H1 (cell line): ENCODE data around the gene SNX19. TPM values are rescaled to one million over a fixed set of nuclear protein-coding genes. Genes with fewer than 3 reads are reported as not detected.

Experiments used
- CTCF ChIA-PET: fragments of 300-600 bp; sonication (Branson Sonifier 250); formaldehyde crosslinking; loops from one replicate; lab custom pipeline; 2021; ENCODE audit not compliant: partially characterized antibody; lab: Charles Lee
- POLR2A ChIA-PET: fragments of 300-600 bp; sonication (Branson Sonifier 250); formaldehyde crosslinking; loops from one replicate; lab custom pipeline; 2021; ENCODE audit warnings: inconsistent platforms; ENCODE audit not compliant: partially characterized antibody; lab: Charles Lee
- DNase-seq, 2 experiments: peaks; one replicate each; pipeline versions ENCODE4 v3.0.0 to v3.0.0-alpha.2; 2010 to 2022; ENCODE audit warnings: low spot score in 2 of 2, low read depth in 1 of 2, mixed read lengths in 1 of 2
- FAIRE-seq: peaks from 2 replicates; lab custom pipeline; 2011; peaks lifted over from hg19 to GRCh38; lab: Jason Lieb, UNC
- H2AFZ ChIP-seq: 2 replicates; pipeline ENCODE4 v1.8.1; 2012; ENCODE audit warnings: low read length, inconsistent platforms
- H2AK5ac ChIP-seq: 2 replicates; pipeline ENCODE4 v1.6.1; 2013; ENCODE audit warnings: low read depth, low read length
- H2BK120ac ChIP-seq: replicated peaks from 2 replicates; pipeline ENCODE3; 2013; ENCODE audit warnings: low read depth, low read length, inconsistent platforms
- H2BK12ac ChIP-seq: 2 replicates; pipeline ENCODE4 v1.6.1; 2013; ENCODE audit warnings: low read depth, low read length
- H2BK15ac ChIP-seq: 2 replicates; pipeline ENCODE4 v1.6.1; 2013; ENCODE audit warnings: low read length
- H2BK20ac ChIP-seq: 2 replicates; pipeline ENCODE4 v1.6.1; 2013; ENCODE audit warnings: low read length
- H2BK5ac ChIP-seq: 2 replicates; pipeline ENCODE4 v1.6.1; 2013; ENCODE audit warnings: low read depth, low read length
- H3K14ac ChIP-seq: 2 replicates; pipeline ENCODE4 v1.6.1; 2013; ENCODE audit warnings: inconsistent platforms; ENCODE audit not compliant: insufficient read length
- H3K18ac ChIP-seq: 2 replicates; pipeline ENCODE4 v1.6.1; 2013; ENCODE audit warnings: low read length; ENCODE audit errors: extremely low read depth
- H3K23ac ChIP-seq: 2 replicates; pipeline ENCODE4 v1.6.1; 2013; ENCODE audit warnings: inconsistent platforms; ENCODE audit not compliant: insufficient read length
- H3K23me2 ChIP-seq: 2 replicates; pipeline ENCODE4 v1.6.1; 2013; ENCODE audit warnings: low read depth, low read length
- H3K27ac ChIP-seq: 2 replicates; pipeline ENCODE4 v1.6.1; 2011; ENCODE audit warnings: low read depth, low read length, inconsistent platforms
- H3K27me3 ChIP-seq, 4 experiments: replicated peaks in 1 of 4; 1 replicate in 1 of 4; 2 replicates in 3 of 4; pipeline versions ENCODE4 v1.6.1 to v1.8.1; 2011 to 2013; ENCODE audit warnings: low read length in 3 of 4, mild to moderate bottlenecking in 3 of 4, inconsistent platforms in 2 of 4, mixed read lengths in 2 of 4, moderate library complexity in 1 of 4; ENCODE audit not compliant: control insufficient read depth in 3 of 4, insufficient read depth in 3 of 4; ENCODE audit errors: extremely low read depth in 1 of 4
- H3K36me3 ChIP-seq, 4 experiments: 2 replicates each; pipeline versions ENCODE4 v1.6.1 to v1.8.1; 2011 to 2013; ENCODE audit warnings: mild to moderate bottlenecking in 4 of 4, low read length in 3 of 4, moderate library complexity in 2 of 4, control low read depth in 1 of 4, inconsistent platforms in 1 of 4; ENCODE audit not compliant: insufficient read depth in 4 of 4, control insufficient read depth in 2 of 4
- H3K4ac ChIP-seq: replicated peaks from 2 replicates; pipeline ENCODE3; 2013; ENCODE audit warnings: low read length, low read depth, mixed read lengths, inconsistent platforms; ENCODE audit not compliant: insufficient read length
- H3K4me1 ChIP-seq, 4 experiments: replicated peaks in 1 of 4; 1 replicate in 1 of 4; 2 replicates in 3 of 4; pipeline versions ENCODE4 v1.6.1 to v1.8.1; 2011 to 2013; ENCODE audit warnings: low read length in 3 of 4, inconsistent platforms in 2 of 4, mixed read lengths in 1 of 4; ENCODE audit not compliant: insufficient read depth in 4 of 4, control insufficient read depth in 3 of 4
- H3K4me2 ChIP-seq, 2 experiments: 2 replicates each; pipeline versions ENCODE4 v1.6.1 to v1.8.1; 2011 to 2013; ENCODE audit warnings: low read depth in 2 of 2, low read length in 2 of 2, control low read depth in 1 of 2, inconsistent platforms in 1 of 2, mild to moderate bottlenecking in 1 of 2; ENCODE audit not compliant: insufficient read depth in 1 of 2
- H3K4me3 ChIP-seq, 4 experiments: fragments of 200-600, 300-600 bp in 1 of 4; sonication (generic), shearing (Covaris generic), sonication (Bioruptor Twin) in 1 of 4; 2 replicates each; pipeline versions ENCODE4 v1.5.1 to v1.8.1; 2011 to 2016; ENCODE audit warnings: low read length in 4 of 4, low read depth in 3 of 4, control low read depth in 2 of 4, inconsistent platforms in 2 of 4, mild to moderate bottlenecking in 2 of 4, mixed read lengths in 1 of 4, moderate library complexity in 1 of 4; ENCODE audit not compliant: insufficient read depth in 2 of 4; ENCODE audit errors: extremely low read depth in 1 of 4
- H3K56ac ChIP-seq: replicated peaks from 2 replicates; pipeline ENCODE3; 2013; ENCODE audit warnings: low read depth, mild to moderate bottlenecking, mixed read lengths, low read length, inconsistent platforms; ENCODE audit not compliant: insufficient read length
- H3K79me1 ChIP-seq: 2 replicates; pipeline ENCODE4 v1.6.1; 2013; ENCODE audit warnings: low read depth, low read length, control low read depth
- H3K79me2 ChIP-seq, 2 experiments: 2 replicates each; pipeline versions ENCODE4 v1.6.1 to v1.8.1; 2012 to 2013; ENCODE audit warnings: low read length in 2 of 2, mild to moderate bottlenecking in 2 of 2, inconsistent platforms in 1 of 2; ENCODE audit not compliant: insufficient read depth in 2 of 2, control insufficient read depth in 1 of 2
- H3K9ac ChIP-seq, 4 experiments: replicated peaks in 1 of 4; 1 replicate in 1 of 4; 2 replicates in 3 of 4; pipeline versions ENCODE4 v1.6.1 to v1.8.1; 2011 to 2013; ENCODE audit warnings: low read depth in 3 of 4, low read length in 3 of 4, control low read depth in 2 of 4, mild to moderate bottlenecking in 2 of 4, moderate library complexity in 2 of 4, inconsistent platforms in 1 of 4; ENCODE audit errors: extremely low read depth in 1 of 4
- H3K9me3 ChIP-seq, 2 experiments: 2 replicates each; pipeline versions ENCODE4 v1.6.1 to v1.8.1; 2012 to 2013; ENCODE audit warnings: mild to moderate bottlenecking in 2 of 2, moderate library complexity in 2 of 2, control low read depth in 1 of 2, inconsistent platforms in 1 of 2, low read depth in 1 of 2, low read length in 1 of 2, mixed read lengths in 1 of 2; ENCODE audit not compliant: insufficient read depth in 2 of 2
- H4K20me1 ChIP-seq, 2 experiments: replicated peaks in 1 of 2; 2 replicates each; pipeline versions ENCODE3 to v1.8.1; 2011 to 2013; ENCODE audit warnings: inconsistent platforms in 2 of 2, low read length in 2 of 2, mild to moderate bottlenecking in 1 of 2; ENCODE audit not compliant: insufficient read depth in 2 of 2, control insufficient read depth in 1 of 2
- H4K5ac ChIP-seq: 2 replicates; pipeline ENCODE4 v1.6.1; 2013; ENCODE audit warnings: low read length, low read depth, mixed read lengths, inconsistent platforms; ENCODE audit not compliant: insufficient read length
- H4K8ac ChIP-seq: 2 replicates; pipeline ENCODE4 v1.8.0; 2013; ENCODE audit warnings: mild to moderate bottlenecking, moderate library complexity, low read length, inconsistent platforms; ENCODE audit not compliant: insufficient read depth; ENCODE audit errors: extremely low read depth
- H4K91ac ChIP-seq: replicated peaks from 2 replicates; pipeline ENCODE3; 2013; ENCODE audit warnings: low read length, mixed read lengths, inconsistent platforms; ENCODE audit not compliant: insufficient read length
- CBX5 ChIP-seq: fragments of 300-800, 300-1000 bp; sonication (generic); IDR thresholded peaks from 2 replicates; pipeline ENCODE4 v1.7.1; 2016; ENCODE audit warnings: antibody characterized with exemption, low read length, low read depth
- HDAC6 ChIP-seq: IDR thresholded peaks from one replicate; pipeline ENCODE4 v1.7.1; 2012; ENCODE audit warnings: low read depth, mild to moderate bottlenecking, inconsistent platforms, low read length, moderate library complexity
- JUN ChIP-seq: IDR thresholded peaks from 2 replicates; pipeline ENCODE4 v1.6.1; 2011; ENCODE audit warnings: low read depth, mild to moderate bottlenecking, improper control_type of control experiment, low read length
- JUND ChIP-seq: IDR thresholded peaks from 2 replicates; pipeline ENCODE4 v1.6.1; 2011; ENCODE audit warnings: mild to moderate bottlenecking, improper control_type of control experiment, low read length
- NRF1 ChIP-seq: IDR thresholded peaks from 2 replicates; pipeline ENCODE4 v1.6.1; 2011; ENCODE audit warnings: mild to moderate bottlenecking, low read depth, low read length, improper control_type of control experiment
- SP2 ChIP-seq: IDR thresholded peaks from 2 replicates; pipeline ENCODE4 v1.6.1; 2012; ENCODE audit warnings: mild to moderate bottlenecking, low read length, inconsistent platforms
- SUZ12 ChIP-seq: fragments of 200-600 bp; sonication (generic); IDR thresholded peaks from 2 replicates; pipeline ENCODE4 v1.6.1; 2012; ENCODE audit warnings: mild to moderate bottlenecking, inconsistent platforms, low read length, moderate library complexity, mixed read lengths
- ZNF274 ChIP-seq: IDR thresholded peaks from 2 replicates; pipeline ENCODE4 v1.7.0; 2012; ENCODE audit warnings: low read length, borderline replicate concordance; ENCODE audit errors: extremely low read depth
- polyA plus RNA-seq, 7 experiments: library from polyadenylated mRNA; depleted of rRNA in 3 of 7; stranded (reverse) in 5 of 7; unstranded in 2 of 7; fragments of >200 nt in 5 of 7; fragments of 200-250 nt in 2 of 7; gene quantifications; 1 replicate in 5 of 7; 2 replicates in 1 of 7; 4 replicates in 1 of 7; pipeline versions ENCODE4 v1.2.1 to v1.2.3, GENCODE V29; 2011 to 2013; ENCODE audit warnings: missing spikeins in 2 of 7, mixed read lengths in 2 of 7
- total RNA-seq: library from RNA; stranded (reverse); fragmentation: NEBNext Ultra II Directional; extraction: Animal tissue kit (Norgen Biotek cat#: 25700); gene quantifications from 2 replicates; pipeline ENCODE4 v1.2.1, GENCODE V29; 2021
- TF ChIP-seq, protein P1 (sequence below): IDR thresholded peaks from 2 replicates; pipeline ENCODE4 v1.6.1; 2011; ENCODE audit warnings: low read depth, mild to moderate bottlenecking, low read length; ENCODE audit not compliant: insufficient read depth

The SNX19 gene
- total and polyA plus RNA-seq, 2 of the 8 experiments (the other 6 are each of a cell fraction or from before 2014, with no cell fraction given) = 15.0 to 25.2 TPM

DNA sequence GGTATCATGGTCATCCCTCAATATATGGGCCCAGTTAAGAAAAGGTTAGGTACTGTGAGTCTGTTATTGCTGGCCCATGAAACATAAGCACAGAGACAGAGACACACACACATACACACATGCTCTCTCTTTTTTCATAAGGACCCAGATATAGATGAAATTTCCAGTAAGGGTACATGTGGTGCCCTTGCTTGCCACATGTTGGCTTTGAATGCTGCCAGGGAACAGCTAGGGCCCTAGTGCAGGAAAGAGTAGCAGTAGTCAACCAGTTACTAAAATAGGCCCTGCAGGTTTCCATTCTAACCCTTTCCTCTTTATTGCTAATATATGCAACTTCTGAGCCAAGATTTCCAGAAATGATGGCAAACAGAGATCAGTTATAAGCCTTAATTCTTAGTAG lies 9.1 kb downstream of the SNX19 start:
- POLR2A ChIA-PET = interaction anchor here (1.1 kb wide), 1 partner anchor 469 kb away, joined by 3 read pairs; no protein-coding TSS in a partner anchor
- H3K36me3 ChIP-seq = peaks cover 10 to 62% (median 51%) of the 10 kb centered on the region in 4 experiments; a peak in 7 of 8 replicates
- no peak for TF ChIP-seq CBX5
- TF ChIP-seq, protein P1, sequence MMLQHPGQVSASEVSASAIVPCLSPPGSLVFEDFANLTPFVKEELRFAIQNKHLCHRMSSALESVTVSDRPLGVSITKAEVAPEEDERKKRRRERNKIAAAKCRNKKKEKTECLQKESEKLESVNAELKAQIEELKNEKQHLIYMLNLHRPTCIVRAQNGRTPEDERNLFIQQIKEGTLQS = no peak
- no peak for TF ChIP-seq HDAC6
- TF ChIP-seq SUZ12 = no peak
- TF ChIP-seq SP2 = no peak
- TF ChIP-seq JUND = no peak
- no peak for TF ChIP-seq JUN
- TF ChIP-seq NRF1 = no peak
- TF ChIP-seq ZNF274 = no peak

More for the DNA sequence above, 9.1 kb downstream of the SNX19 start:
- Histone ChIP-seq H2BK5ac (no peak overlapping the region), H2AK5ac (no peak overlapping the region), H3K4ac (no peak overlapping the region), H4K5ac (no peak overlapping the region), H3K23ac (no peak overlapping the region), H3K56ac (no peak overlapping the region), H3K18ac (no peak overlapping the region), H3K4me3 (no peak overlapping the region), H2BK120ac (no peak overlapping the region), H3K27ac (no peak overlapping the region), H2BK15ac (no peak overlapping the region), H4K8ac (no peak overlapping the region), H3K9ac (no peak overlapping the region), H2BK12ac (no peak overlapping the region), H4K91ac (no peak overlapping the region), H3K14ac (no peak overlapping the region), H3K9me3 (no peaks in the 10 kb centered on the region), H2BK20ac (no peak overlapping the region), H3K4me2 (no peak overlapping the region), H3K79me1 (no peaks in the 10 kb centered on the region), H4K20me1 (peaks cover 0 to 3% of the 10 kb centered on the region in 2 experiments), H3K27me3 (no peaks in the 10 kb centered on the region), H3K79me2 (no peaks in the 10 kb centered on the region), H3K23me2 (no peaks in the 10 kb centered on the region), H2AFZ (no peak overlapping the region), H3K4me1 (no peaks in the 10 kb centered on the region)
- FAIRE-seq (no peak), DNase-seq (no peak)
- CTCF ChIA-PET = interaction anchor here (1.2 to 1.3 kb wide), 3 partner anchors 11 to 57 kb away, joined by 3 to 5 read pairs (median 4); no protein-coding TSS in a partner anchor
